GM19351 (cell line): ENCODE data around the gene ARRB2.

Experiments
- ATAC-seq: cut with Tn5 transposase; IDR thresholded peaks from one replicate; pipeline ENCODE4 v1.9.1; 2021; ENCODE audit warnings: mild to moderate bottlenecking, moderate library complexity; ENCODE audit not compliant: unreplicated experiment

The ARRB2 gene

DNA sequence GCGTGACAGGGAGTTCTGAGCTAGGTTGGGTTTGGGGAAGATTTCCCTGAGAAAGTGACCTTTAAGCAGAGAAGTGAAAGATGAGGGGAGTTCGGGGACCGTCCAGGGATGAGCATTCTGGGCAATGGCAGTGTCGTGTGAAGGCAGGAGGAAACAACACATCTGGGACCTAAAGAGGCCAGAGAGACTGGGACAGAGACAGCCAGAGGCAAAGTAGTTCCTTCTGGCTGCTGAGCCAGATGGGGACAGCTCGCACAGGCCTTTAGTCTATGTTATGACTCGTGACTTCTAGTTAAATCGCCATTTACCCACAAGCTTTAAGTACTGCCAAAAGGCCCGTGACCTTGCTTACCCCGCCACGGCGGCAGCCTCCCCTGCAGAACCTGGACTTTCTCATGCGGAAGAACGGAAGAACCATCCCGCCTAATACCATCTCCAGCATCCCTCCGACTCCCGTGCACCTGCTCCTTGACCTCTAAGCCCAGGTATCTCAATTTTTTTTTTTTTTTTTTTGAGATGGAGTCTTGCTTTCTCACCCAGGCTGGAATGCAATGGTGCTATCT is 12.3 kb downstream of the ARRB2 start:
- no peak for ATAC-seq

DNA sequence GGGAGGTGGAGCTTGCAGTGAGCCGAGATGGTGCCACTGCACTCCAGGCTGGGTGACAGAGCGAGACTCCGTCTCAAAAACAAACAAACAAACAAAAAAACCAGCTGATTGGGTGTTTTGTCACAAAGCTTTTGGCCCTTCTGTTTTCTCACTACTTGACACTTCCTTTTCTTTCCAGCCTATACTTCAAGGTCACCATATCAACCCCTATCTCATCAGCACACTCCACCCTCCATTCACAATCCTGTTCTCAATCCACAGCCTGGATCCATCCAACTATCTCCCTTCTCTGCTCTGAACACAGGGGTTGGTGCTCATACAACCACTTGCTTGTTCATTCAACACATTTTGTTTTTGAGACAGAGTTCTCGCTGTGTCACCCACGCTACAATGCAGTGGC is 14.2 kb downstream of the ARRB2 start:
- no peak for ATAC-seq

DNA sequence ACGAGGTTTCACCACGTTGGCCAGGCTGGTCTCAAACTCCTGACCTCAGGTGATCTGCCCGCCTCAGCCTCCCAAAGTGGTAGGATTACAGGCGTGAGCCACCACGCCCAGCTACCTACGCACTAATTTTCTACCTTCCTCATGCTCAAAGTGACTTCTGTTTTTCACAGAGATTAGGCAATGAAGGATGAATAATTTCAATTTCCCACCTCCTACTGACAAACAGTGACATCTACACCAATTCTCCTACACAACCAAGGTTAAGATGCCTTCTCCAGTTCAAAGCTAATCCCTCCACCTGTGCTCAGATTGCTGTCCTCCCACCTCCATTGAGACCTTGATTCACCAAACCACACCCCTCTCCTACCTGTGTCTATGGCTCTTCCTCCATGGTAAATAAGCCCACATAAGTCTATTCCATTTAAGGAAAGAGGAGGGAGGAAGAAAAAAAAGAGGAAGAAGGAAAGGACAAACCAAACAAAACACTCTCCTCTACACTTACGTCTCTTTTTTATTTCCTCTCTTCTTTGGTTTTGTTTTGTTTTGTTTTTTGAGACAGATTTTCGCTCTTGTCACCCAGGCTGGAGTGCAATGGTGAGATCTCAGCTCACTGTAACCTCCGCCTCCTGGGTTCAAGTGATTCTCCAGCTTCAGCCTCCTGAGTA is 15.3 kb downstream of the ARRB2 start:
- no peak for ATAC-seq

DNA sequence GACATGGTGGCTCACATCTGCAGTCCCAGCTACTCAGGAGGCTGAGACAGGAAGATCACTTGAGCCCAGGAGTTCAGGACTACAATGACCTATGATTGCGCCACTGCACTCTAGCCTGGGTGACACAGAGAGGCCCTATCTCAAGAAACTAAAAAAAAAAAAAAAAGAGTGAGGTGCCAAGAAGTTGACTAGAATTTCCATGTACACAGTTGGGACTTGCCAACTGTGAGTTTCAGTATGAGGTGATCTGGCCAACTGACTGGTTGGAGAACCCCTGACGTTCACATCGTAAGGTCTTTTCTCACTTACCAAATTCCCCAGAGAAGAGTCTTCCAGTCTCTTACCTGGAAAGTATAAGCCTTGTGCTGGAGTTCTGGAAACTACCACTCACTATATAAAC is 17.7 kb downstream of the ARRB2 start:
- ATAC-seq: no peak

DNA sequence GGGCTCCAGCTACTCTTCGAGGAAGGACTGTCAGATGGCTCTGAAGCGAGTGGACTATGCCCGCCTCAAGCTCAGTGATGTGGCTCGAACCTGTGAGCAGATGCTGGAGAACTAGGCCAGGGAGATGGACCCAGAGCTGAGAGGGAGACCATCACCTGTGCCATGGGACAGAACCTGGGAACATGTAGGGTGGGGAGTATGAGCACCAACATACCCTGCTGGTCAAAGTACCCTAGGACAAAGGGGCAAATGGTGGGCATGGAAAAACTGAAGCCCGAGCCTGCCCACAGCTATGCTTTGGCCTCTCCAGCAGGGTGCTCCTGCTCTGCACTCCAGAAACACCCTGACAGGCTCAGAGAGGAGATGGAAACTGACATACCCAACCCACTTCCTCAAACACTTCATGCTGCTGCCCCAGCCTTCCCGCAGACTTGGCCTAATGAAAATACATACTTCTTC is 22.7 kb downstream of the ARRB2 start:
- ATAC-seq: no peak

DNA sequence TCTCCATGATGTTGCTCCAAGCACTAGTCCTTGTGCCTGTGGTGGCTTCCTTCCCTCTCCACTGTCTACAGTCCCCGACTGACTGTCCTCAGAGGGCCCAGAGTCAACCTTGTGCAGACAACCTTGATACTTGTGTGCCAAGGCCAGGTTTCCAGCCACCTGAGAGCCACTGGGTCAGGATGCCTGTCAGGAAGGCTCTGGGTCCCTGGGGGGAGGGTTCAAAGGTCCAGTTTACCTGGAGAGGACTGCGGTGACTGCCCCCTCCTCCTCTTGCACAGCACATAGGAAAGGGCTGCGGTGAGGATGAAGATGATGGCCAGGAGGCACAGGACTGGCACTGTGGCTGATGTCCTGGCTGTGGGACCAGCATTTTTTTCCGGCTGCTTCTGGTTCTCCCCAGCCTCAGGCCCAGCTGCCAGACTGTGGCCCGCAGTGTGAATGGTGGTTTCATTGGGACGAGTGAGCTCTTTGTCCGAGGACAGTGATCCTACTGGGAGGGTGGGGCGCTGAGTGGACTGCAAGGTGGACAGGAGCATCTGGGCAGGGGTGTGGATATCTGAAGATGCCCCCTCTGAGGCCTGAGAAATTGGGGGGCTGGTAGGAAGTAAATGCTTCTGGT is 24.5 kb downstream of the ARRB2 start:
- no peak for ATAC-seq

DNA sequence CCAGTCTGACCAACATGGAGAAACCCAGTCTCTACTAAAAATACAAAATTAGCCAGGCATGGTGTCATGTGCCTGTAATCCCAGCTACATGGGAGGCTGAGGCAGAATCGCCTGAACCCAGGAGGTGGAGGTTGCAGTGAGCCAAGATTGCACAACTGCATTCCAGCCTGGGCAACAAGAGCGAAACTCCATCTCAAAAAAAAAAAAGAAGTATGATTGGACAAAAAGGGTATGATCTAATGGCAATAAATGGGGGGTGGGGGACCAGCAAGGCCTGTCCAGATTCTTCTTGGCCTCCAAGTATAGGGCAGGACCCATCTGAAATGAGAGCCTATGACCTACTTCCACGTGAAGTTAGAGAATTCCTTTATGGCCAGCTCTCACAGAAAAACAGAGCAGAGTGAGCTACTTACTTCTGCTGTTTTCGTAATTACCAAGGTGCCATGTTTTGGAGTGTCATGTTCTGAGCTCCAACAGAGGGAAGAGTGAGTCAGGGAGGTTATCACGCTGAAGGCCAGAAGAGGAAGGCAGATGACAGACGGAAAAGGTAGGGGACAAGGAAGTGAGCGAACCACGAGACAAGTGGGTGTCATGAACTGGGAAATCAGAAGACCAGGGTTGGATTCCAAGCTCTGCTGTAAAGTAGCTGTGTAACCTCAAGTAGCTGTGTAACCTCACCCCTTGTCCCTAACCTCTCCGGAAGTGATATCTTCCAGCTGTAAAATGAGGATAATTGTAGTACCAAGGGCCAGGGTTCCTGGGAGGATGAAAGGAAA is 25.6 kb downstream of the ARRB2 start:
- ATAC-seq: no peak

DNA sequence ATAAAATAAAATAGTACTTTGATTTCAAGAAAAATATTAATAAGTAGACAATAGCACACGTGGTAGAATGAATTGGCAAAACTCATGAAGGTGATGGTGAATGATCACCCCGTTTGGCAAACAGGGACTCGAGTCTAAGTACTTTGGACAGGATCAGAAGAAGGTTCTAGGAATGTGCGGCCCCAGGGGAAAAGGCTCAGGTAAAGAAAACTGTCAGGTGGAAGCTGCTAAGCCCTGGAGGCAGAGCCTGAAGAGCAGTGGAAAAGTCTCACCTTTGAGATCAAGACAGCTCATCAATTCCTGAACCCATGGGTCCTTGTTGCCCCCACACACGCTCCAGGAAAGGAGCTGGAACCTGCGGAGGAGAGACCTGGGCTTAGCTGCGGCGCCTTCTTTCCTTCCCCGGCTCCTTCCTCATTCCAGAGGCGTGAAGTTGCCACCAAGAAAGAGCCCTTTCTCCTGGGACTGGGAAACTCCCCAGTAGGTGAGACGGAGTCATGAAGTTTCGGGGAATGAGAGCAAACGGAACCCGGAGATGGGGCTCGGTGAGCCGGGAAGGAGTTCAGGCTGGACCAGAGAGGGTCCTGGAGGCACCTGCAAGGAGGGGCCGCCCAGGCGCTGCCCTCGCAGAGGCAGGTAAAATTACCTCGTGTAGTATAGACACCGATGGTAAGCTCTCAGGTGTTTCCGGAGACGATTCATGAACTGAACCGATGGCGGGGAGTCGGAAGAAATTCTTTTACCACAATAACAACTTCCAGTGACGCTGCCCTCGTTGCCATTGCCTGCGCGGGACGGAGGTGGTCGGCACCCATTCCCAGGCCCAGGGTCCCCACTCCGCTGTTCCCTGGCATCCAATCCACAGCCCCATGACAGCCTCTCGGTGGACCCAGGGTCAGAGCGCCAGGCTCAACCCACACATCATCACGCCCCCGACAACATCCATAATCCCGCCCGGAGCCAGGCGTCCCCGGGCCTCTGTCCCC is 28.0 kb downstream of the ARRB2 start:
- ATAC-seq: no peak

DNA sequence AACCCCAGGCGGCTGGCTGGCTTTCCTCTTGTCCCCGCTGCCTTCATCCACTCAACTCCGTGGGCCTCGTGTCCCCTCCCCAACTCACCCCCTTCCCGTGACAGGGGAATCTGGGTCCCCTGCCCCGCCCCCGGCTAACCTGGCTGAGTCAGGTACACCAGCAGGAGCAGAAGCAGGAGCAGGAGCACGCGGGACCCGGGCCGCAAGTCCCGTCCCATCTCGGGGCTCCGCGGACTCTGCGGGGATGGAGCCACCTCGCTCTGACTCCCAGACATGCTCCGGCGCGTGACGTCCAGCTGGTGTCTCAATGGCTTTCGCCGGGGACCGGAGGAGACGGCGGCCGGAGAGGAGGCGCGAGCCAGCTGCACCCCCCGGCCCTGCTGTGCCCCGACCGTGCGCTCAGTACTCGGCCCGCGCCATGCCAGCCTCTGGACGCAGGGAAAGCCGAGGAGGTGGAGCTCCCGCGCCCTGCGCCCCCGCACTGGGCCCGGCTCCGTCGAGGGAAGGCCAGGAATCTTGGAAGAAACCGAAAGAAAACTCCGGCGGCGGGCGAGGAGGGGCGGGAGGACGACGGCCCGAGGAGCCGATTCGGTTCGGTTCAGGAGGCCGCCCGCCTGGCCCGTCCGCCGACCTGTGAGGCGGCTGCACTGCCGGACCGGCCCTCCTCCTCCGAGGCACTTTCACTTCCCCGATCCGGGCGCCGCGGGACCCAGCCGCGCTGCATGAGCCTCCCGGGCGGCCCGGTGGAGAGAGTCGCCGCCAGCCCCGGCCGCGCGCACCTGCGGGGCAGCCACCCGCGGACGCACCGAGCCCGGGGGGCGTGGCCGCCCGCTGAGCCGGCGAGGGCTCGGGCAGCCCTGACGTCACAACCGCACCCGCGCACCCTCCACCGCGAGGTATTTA is 28.9 kb downstream of the ARRB2 start, which contains the start of the genes CXCL16 and ZMYND15:
CXCL16 (minus strand) TSS at position 807 of the 903 bp plus-strand sequence; CDS start at position 218, 589 bp downstream.
ZMYND15 (plus strand) TSS at position 712 of the 903 bp plus-strand sequence. CDS start 716 bp downstream, outside the sequence.
- no peak for ATAC-seq

DNA sequence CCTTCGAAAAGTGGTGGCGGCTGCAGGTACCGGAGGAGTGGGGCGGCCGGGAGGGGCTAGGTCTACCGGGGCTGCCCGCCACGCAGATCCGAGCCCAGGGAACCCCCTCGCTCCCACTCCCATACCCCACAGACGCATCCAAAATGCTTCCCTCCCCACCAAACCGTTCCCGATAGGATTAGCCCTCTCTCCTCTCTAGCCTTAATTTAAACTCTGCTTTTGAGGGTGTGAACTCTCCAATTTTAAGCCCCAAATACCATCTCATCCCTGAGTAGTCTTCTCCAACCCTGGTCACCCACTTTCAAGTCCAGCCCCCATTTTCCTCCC is 29.6 kb downstream of the ARRB2 start:
- ATAC-seq: no peak

DNA sequence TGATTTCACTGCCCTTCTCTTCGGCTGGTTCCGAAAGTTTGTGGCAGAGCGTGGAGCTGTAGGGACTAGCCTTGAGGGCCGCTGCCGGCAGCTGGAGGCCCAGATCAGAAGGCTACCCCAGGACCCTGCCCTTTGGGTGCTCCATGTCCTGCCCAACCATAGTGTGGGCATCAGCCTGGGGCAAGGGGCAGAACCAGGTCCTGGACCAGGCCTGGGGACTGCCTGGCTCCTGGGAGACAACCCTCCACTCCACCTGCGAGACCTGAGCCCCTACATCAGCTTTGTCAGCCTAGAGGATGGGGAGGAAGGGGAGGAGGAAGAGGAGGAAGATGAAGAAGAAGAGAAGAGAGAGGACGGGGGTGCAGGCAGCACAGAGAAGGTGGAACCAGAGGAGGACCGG is 30.2 kb downstream of the ARRB2 start:
- ATAC-seq: no peak

DNA sequence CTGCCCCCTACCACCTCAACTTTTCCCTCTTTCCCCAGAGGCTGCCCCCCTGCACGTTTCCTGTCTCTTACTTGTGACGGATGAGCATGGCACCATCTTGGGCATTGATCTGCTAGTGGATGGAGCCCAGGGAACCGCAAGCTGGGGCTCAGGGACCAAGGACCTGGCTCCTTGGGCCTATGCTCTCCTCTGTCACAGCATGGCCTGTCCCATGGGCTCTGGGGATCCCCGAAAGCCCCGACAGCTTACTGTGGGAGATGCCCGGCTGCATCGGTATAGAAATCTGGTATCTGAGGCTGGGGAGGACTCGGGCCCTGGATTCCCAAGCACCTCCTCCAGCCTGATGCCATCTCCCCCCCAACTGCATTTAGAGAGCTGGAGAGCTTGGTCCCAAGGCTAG is 31.1 kb downstream of the ARRB2 start:
- ATAC-seq: no peak

DNA sequence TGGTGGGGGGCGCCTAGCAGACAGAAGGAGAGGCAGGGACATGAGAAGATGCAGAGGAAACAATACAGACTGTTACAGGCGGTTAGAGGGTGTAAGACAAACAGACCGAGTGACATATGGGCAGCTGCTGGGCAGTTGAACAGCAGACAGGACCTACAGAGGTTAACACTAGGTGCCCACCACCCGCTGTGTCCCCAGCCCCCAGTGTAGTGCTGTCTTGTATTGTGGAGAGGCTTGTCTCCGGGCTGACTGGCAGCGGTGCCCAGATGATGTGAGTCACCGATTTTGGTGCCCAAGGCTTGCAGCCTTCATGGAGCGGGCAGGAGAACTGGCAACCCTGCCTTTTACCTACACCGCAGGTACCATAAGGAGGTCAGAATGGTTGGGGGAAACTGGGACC is 31.7 kb downstream of the ARRB2 start:
- ATAC-seq: no peak

DNA sequence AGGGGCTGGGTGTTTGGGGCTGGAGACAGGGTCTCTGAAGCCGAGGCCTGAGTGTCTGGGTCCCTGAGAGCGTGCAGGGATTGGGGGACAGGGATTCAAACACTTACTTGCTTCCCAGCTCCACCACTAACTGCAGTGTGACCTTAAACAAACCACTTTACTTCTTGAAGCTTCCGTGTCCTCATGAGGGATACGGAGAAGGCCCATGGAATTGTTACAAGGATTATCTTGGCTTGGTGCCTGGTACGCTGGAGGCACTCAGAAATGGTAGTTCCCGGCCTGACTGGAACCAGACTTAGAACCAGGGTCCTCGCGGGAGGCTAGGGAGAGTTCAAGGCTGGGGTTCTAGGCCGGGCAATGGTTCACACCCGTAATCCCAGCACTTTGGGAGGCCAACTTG is 32.2 kb downstream of the ARRB2 start:
- no peak for ATAC-seq

DNA sequence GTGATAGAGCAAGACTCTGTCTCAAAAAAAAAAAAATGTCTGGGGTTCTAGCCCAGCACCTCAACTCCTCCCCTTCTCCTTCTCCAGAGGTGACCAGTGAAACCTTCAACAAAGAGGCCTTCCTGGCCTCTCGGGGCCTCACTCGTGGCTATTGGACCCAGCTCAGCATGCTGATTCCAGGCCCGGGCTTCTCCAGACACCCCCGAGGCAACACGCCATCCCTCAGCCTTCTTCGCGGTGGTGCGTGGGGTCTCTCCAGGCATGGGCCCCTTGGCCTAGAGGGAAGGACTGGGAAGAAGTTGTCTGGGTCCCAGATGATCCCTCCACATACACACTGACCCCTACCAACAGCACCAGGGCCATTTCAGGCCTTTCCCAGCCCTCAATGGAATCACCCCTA is 32.8 kb downstream of the ARRB2 start:
- ATAC-seq: no peak

DNA sequence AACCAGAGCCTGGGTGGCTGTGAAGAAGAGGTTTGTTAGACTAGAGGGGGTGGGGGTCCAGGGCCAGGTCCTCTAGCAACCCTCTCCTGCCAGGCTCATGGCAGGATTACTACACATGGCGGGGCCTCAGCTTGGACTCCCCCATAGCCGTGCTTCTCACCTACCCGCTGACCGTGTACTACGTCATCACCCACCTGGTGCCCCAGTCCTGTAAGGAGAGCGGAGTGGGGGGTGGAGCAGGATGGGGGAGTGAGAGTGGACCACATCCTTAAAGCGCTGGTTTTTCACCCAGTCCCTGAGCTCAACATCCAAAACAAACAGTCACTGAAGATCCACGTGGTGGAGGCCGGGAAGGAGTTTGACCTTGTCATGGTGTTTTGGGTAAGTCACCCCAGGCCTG is 33.5 kb downstream of the ARRB2 start:
- ATAC-seq: no peak

DNA sequence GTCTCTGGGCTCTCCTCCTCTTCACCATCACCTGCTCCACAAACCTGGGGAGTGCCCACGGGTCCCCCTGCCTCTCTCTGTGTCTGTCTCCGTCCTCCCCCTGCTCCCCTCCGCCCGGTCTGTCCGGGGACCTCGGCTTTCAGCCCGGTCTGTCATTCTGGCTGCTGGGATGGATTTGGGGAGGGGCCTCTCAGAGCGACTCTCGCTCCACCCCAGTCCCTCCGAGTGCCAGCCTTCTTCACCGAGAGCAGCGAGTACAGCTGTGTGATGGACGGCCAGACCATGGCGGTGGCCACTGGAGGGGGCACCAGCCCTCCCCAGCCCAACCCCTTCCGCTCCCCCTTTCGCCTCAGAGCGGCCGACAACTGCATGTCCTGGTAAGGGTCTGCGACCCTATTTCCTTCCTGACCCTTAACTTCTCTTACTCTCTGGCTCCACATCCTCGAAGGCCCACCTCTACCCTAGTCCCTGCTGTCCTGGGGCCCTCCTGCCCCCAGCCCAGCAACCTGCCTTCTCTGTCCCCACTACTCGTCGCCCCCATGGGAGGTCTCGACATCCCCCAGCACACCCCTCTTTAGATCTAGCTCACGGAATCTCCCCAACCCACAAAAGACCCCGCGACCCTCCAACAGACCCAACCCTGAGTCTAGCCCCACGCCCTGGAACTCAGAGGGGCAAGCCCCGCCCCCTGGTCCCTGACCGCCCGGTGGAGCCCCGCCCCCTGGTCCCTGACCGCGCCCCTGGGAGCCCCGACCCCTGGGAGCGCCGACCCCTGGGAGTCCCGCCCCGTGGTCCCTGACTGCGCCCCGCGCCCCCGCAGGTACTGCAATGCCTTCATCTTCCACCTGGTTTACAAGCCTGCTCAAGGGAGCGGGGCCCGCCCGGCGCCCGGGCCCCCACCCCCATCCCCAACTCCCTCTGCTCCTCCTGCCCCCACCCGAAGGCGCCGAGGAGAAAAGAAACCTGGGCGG is 34.9 kb downstream of the ARRB2 start:
- ATAC-seq: no peak

DNA sequence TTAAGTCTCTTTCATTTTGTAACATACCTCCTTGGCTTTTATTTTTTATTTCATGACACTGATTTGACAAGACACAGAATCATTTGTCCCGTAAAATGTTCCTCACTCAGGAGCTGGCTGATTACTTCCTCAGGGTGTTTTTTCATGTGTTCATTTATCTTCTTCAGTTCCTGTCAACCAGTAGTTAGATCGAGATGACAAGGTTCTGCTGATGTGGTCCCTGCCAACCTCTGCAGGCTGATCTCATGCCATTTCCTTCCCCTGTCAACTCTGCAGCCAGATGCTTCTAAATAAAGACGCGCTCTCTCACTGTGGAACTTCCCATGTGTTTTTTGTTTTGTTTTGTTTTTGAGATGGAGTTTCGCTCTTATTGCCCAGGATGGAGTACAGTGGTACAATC is 37.4 kb downstream of the ARRB2 start:
- ATAC-seq: no peak
